HG03060 (cell line): ENCODE data around the gene CTTN.

Experiments used
- ATAC-seq: cut with Tn5 transposase; IDR thresholded peaks from one replicate; pipeline ENCODE4 v1.9.1; 2021; ENCODE audit warnings: low read depth, moderate number of reproducible peaks; ENCODE audit not compliant: unreplicated experiment

The CTTN gene

GRCh38 chr11:70468256-70469195 lies 70.2 kb downstream of the CTTN start:
- ATAC-seq, result no peak

- ATAC-seq, result peak; percentile 80
Measured at GRCh38 chr11:70470127-70470526, 71.8 kb downstream of the CTTN start.

- no peak for ATAC-seq
Measured at GRCh38 chr11:70471254-70471653, 72.9 kb downstream of the CTTN start.

- ATAC-seq, result no peak
Measured at GRCh38 chr11:70472240-70472639, 73.9 kb downstream of the CTTN start.

- ATAC-seq, result no peak
Measured at GRCh38 chr11:70473186-70473872, 75.0 kb downstream of the CTTN start.

- ATAC-seq, result no peak
Measured at GRCh38 chr11:70473873-70474690, 75.8 kb downstream of the CTTN start.

- ATAC-seq, result no peak
Measured at GRCh38 chr11:70474710-70475109, 76.4 kb downstream of the CTTN start.

- no peak for ATAC-seq
Measured at GRCh38 chr11:70476669-70477068, 78.3 kb downstream of the CTTN start.

GRCh38 chr11:70477176-70477575 lies 78.8 kb downstream of the CTTN start:
- no peak for ATAC-seq

- ATAC-seq, result no peak
Measured at GRCh38 chr11:70477609-70478008, 79.3 kb downstream of the CTTN start.

- no peak for ATAC-seq
Measured at GRCh38 chr11:70478166-70478890, 80.0 kb downstream of the CTTN start.

- ATAC-seq, result no peak
Measured at GRCh38 chr11:70480711-70481110, 82.4 kb downstream of the CTTN start.

GRCh38 chr11:70481625-70482528 lies 83.5 kb downstream of the CTTN start:
- no peak for ATAC-seq

- no peak for ATAC-seq
Measured at GRCh38 chr11:70482529-70482917, 84.2 kb downstream of the CTTN start.

- no peak for ATAC-seq
Measured at GRCh38 chr11:70483077-70483861, 84.9 kb downstream of the CTTN start.

GRCh38 chr11:70483917-70484316 lies 85.6 kb downstream of the CTTN start:
- ATAC-seq, result no peak

GRCh38 chr11:70485326-70486025 lies 87.1 kb downstream of the CTTN start:
- ATAC-seq, result no peak

- no peak for ATAC-seq
Measured at GRCh38 chr11:70486026-70486415, 87.7 kb downstream of the CTTN start.
